Progenitor cell of endocrine pancreas (in vitro differentiated cells): Measurements from ENCODE around the gene SERPINB8. TPM values are rescaled to one million over a fixed set of nuclear protein-coding genes. Genes with fewer than 3 reads are reported as not detected.

ENCODE experiments used
- DNase-seq: peaks from one replicate; pipeline ENCODE4 v3.0.0; 2021; ENCODE audit warnings: low spot score; ENCODE audit not compliant: unreplicated experiment
- H3K27ac Mint-ChIP-seq: 2 replicates; pipeline ENCODE4 v1.8.0; 2021; ENCODE audit warnings: mild to moderate bottlenecking, moderate library complexity, mixed read lengths
- H3K27me3 Mint-ChIP-seq: 2 replicates; pipeline ENCODE4 v1.8.0; 2021; ENCODE audit warnings: mixed read lengths
- H3K36me3 Mint-ChIP-seq: 2 replicates; pipeline ENCODE4 v1.8.0; 2022; ENCODE audit warnings: mixed read lengths; ENCODE audit not compliant: insufficient read depth
- H3K4me1 Mint-ChIP-seq: 2 replicates; pipeline ENCODE4 v1.8.0; 2021; ENCODE audit warnings: low read depth, mixed read lengths
- H3K4me3 Mint-ChIP-seq: 2 replicates; pipeline ENCODE4 v1.8.0; 2021; ENCODE audit warnings: low read depth, mild to moderate bottlenecking, moderate library complexity, mixed read lengths
- H3K9me3 Mint-ChIP-seq: 2 replicates; pipeline ENCODE4 v1.8.0; 2021; ENCODE audit warnings: low read depth, mixed read lengths
- total RNA-seq: library from RNA; stranded (reverse); gene quantifications from 2 replicates; pipeline ENCODE4 v1.2.1, GENCODE V29; 2021
- TF ChIP-seq, protein P1 (sequence below): fragments of 200-600 bp; sonication (generic); IDR thresholded peaks from one replicate; pipeline ENCODE4 v1.5.0; 2021; ENCODE audit warnings: antibody characterized with exemption, mild to moderate bottlenecking; ENCODE audit not compliant: unreplicated experiment

Gene SERPINB8
- total RNA-seq, 1 donor from 2014 or later, result 3.1 TPM

DNA sequence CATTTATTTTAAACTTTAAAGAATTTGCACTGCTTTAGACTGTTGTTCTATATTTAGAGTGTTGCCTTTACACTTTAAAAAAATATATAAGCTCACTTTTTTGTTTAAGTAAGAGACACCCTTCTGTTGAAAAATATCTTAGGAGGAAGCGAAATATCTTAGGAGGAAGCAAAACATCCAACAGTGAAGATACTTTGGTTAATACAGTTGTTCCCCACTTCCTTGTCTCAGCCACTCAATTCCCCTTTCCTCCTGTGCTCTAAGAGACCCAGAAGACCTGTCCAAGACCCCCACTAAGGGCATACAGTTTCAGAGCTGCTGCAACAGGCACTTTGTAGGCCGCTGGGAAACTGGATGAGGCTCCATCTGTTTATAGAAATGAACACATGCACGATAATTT lies 5.7 kb downstream of the SERPINB8 start:
- Mint-ChIP-seq H3K36me3 (no peaks in the 10 kb centered on the region), H3K27me3 (peaks cover 3% of the 10 kb centered on the region), H3K9me3 (no peaks in the 10 kb centered on the region), H3K4me1 (peaks cover 15% of the 10 kb centered on the region), H3K27ac (no peak overlapping the region), H3K4me3 (no peak overlapping the region)
- TF ChIP-seq, protein P1, sequence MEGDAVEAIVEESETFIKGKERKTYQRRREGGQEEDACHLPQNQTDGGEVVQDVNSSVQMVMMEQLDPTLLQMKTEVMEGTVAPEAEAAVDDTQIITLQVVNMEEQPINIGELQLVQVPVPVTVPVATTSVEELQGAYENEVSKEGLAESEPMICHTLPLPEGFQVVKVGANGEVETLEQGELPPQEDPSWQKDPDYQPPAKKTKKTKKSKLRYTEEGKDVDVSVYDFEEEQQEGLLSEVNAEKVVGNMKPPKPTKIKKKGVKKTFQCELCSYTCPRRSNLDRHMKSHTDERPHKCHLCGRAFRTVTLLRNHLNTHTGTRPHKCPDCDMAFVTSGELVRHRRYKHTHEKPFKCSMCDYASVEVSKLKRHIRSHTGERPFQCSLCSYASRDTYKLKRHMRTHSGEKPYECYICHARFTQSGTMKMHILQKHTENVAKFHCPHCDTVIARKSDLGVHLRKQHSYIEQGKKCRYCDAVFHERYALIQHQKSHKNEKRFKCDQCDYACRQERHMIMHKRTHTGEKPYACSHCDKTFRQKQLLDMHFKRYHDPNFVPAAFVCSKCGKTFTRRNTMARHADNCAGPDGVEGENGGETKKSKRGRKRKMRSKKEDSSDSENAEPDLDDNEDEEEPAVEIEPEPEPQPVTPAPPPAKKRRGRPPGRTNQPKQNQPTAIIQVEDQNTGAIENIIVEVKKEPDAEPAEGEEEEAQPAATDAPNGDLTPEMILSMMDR, result no peak
- DNase-seq, result no peak

DNA sequence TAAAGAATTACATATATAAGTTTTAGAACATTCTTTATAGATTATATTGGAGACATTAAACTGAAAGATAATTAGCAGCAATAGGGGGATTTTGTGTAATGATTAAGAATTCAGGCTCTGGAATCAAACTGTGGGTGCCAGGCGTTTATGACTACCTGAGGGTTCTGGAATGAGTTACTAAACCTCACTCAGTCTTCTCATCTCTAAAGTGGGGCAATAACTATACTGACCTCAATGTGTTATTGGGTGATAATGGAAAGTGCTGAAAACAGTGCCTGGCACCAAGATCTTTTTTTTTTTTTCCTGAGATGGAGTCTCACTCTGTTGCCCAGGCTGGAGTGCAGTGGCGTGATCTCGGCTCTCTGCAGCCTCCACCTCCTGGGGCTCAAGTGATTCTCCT lies 7.2 kb downstream of the SERPINB8 start:
- TF ChIP-seq, protein P1, result no peak
- Mint-ChIP-seq H3K4me3 (no peak overlapping the region), H3K9me3 (no peaks in the 10 kb centered on the region), H3K4me1 (peaks cover 10% of the 10 kb centered on the region), H3K27me3 (peaks cover 3% of the 10 kb centered on the region), H3K27ac (no peak overlapping the region), H3K36me3 (no peaks in the 10 kb centered on the region)
- DNase-seq, result no peak

DNA sequence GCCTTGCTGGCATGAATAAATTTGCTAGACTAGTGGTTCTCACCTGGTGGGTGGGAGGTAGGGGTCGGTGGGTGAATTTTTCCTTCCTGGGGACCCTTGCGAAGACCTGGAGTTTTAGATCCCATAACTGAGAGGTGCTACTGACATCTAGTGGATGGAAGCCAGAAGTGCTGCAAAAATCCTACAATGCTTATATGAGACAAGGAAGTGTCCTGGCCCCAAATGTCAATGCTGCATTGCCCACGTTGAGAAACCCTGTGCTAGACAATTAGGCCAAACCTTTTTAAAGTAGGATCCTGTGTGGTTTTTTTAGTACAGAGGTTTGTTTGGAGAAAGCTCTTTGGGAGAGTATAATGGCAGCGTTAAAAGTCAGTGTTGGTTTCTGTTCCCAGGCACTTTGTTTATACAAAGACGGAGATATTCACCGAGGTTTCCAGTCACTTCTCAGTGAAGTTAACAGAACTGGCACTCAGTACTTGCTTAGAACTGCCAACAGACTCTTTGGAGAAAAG lies 9.6 kb downstream of the SERPINB8 start:
- peak overlapping the region; percentile 84 for H3K27ac Mint-ChIP-seq
- TF ChIP-seq, protein P1, result peak; percentile 84
- no peaks in the 10 kb centered on the region for H3K36me3 Mint-ChIP-seq
- no peaks in the 10 kb centered on the region for H3K9me3 Mint-ChIP-seq
- DNase-seq, result peak; percentile 22
- H3K4me3 Mint-ChIP-seq, result peak overlapping the region; percentile 38
- H3K27me3 Mint-ChIP-seq, result peaks cover 3% of the 10 kb centered on the region
- peaks cover 10% of the 10 kb centered on the region for H3K4me1 Mint-ChIP-seq

DNA sequence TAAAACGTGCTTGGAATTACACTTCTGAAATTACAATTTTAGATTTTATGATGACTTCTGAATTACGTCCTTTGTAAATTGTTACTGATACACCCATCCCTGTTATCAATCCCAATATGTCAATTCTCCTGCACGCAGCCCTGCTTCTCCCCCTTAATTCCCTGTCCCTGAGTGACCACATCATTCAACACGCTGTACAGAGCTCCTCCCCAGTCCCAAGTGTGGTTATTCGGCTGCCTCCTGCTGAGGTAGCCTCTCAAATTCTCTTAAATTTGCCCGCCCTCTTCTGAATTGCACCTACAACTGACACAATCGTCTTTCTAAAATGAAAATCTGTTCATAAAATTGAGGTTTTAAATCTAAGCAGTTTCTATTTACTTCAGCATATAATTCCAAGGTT lies 10.1 kb downstream of the SERPINB8 start:
- DNase-seq, result no peak
- TF ChIP-seq, protein P1, result no peak
- peaks cover 3% of the 10 kb centered on the region for H3K27me3 Mint-ChIP-seq
- peaks cover 8% of the 10 kb centered on the region for H3K4me1 Mint-ChIP-seq
- no peak overlapping the region for H3K27ac Mint-ChIP-seq
- no peaks in the 10 kb centered on the region for H3K9me3 Mint-ChIP-seq
- H3K4me3 Mint-ChIP-seq, result no peak overlapping the region
- H3K36me3 Mint-ChIP-seq, result no peaks in the 10 kb centered on the region

DNA sequence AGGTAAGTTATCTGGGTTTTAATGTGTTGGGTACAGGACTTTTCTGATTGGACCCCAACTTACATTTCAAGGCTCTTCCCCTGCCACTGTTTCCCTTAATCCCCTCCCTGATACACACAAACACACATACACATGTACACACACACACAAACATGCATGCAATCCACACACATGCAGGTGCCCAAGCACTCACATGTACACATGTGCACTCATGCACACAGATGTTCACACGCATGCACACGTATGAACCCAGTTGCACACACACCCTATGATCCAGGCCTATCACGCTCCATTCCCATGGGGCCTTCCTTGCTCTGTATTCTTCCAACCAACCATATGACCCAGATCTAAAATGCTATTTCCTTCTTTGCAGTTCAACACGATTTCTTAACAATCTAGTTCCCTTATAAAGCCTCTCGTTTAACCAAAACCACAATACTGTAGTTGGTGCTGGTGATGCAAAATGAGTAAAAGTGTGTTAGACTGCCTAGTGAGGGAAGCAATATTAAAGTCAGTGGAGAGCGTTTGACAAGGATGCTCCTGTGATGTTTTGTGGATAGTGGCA lies 11.1 kb downstream of the SERPINB8 start:
- TF ChIP-seq, protein P1, result no peak
- Mint-ChIP-seq H3K27ac (no peak overlapping the region), H3K9me3 (no peaks in the 10 kb centered on the region), H3K4me3 (no peak overlapping the region), H3K27me3 (peaks cover 3% of the 10 kb centered on the region), H3K36me3 (no peaks in the 10 kb centered on the region), H3K4me1 (peaks cover 6% of the 10 kb centered on the region)
- no peak for DNase-seq
